IMR-90 (cell line): Measurements from ENCODE around the gene CAMK2B. TPM values are rescaled to one million over a fixed set of nuclear protein-coding genes. Genes with fewer than 3 reads are reported as not detected.

Experiments
- ATAC-seq: fragments of 200-7000 bp; cut with Tn5 transposase; 2 replicates; pipeline ENCODE4 v1.9.1; 2020; ENCODE audit warnings: low read depth, mild to moderate bottlenecking, moderate library complexity
- BruUV-seq: library from RNA; stranded (reverse); fragments of 400-500 nt; replicated peaks from 2 replicates; lab custom pipeline; 2021; lab: Mats Ljungman, UMichigan
- CTCF ChIA-PET: fragments of 300-600 bp; formaldehyde crosslinking; extraction: SDS; loops from one replicate; lab custom pipeline; 2021; ENCODE audit warnings: antibody characterized with exemption; lab: Yijun Ruan, JAX
- POLR2A ChIA-PET: fragments of 300-600 bp; sonication (Branson Sonifier 250); formaldehyde crosslinking; loops from one replicate; lab custom pipeline; 2022; ENCODE audit warnings: antibody characterized with exemption; ENCODE audit not compliant: unreplicated experiment; lab: Charles Lee
- DNase-seq: peaks from one replicate; pipeline ENCODE4 v3.0.0; 2013
- H2AFZ ChIP-seq: replicated peaks from 2 replicates; pipeline ENCODE3; 2013; ENCODE audit warnings: low read length, mild to moderate bottlenecking; ENCODE audit not compliant: poor library complexity
- H2AK5ac ChIP-seq: 2 replicates; pipeline ENCODE4 v1.6.1; 2013; ENCODE audit warnings: low read depth, low read length, inconsistent platforms
- H2AK9ac ChIP-seq: replicated peaks from 2 replicates; pipeline ENCODE3; 2013; ENCODE audit warnings: mild to moderate bottlenecking, low read depth, low read length, moderate library complexity; ENCODE audit not compliant: poor library complexity
- H2BK120ac ChIP-seq: 2 replicates; pipeline ENCODE4 v1.6.1; 2013; ENCODE audit warnings: low read depth, low read length, inconsistent platforms
- H2BK15ac ChIP-seq: 3 replicates; pipeline ENCODE4 v1.6.1; 2013; ENCODE audit warnings: low read depth, low read length, inconsistent platforms
- H2BK20ac ChIP-seq: 2 replicates; pipeline ENCODE4 v1.6.1; 2013; ENCODE audit warnings: low read depth, mild to moderate bottlenecking, inconsistent platforms, low read length, moderate library complexity
- H2BK5ac ChIP-seq: 2 replicates; pipeline ENCODE4 v1.6.1; 2013; ENCODE audit warnings: mild to moderate bottlenecking, low read depth, low read length, inconsistent platforms; ENCODE audit not compliant: poor library complexity, severe bottlenecking
- H3K14ac ChIP-seq: replicated peaks from 2 replicates; pipeline ENCODE4 v1.6.1; 2013; ENCODE audit warnings: low read depth, low read length, inconsistent platforms
- H3K18ac ChIP-seq: 2 replicates; pipeline ENCODE4 v1.6.1; 2013; ENCODE audit warnings: low read depth, low read length, control low read depth
- H3K23ac ChIP-seq: 2 replicates; pipeline ENCODE4 v1.6.1; 2013; ENCODE audit warnings: low read depth, low read length, inconsistent platforms
- H3K27ac ChIP-seq: 2 replicates; pipeline ENCODE4 v1.5.1; 2013; ENCODE audit warnings: mild to moderate bottlenecking, control low read depth, low read length; ENCODE audit not compliant: insufficient read depth
- H3K27me3 ChIP-seq: 2 replicates; pipeline ENCODE4 v1.6.1; 2013; ENCODE audit warnings: low read length; ENCODE audit not compliant: control insufficient read depth, insufficient read depth
- H3K36me3 ChIP-seq: 2 replicates; pipeline ENCODE4 v1.6.1; 2013; ENCODE audit warnings: low read length, mixed read lengths; ENCODE audit not compliant: control insufficient read depth, insufficient read depth
- H3K4ac ChIP-seq: 2 replicates; pipeline ENCODE4 v1.6.1; 2013; ENCODE audit warnings: low read depth, low read length, inconsistent platforms
- H3K4me1 ChIP-seq: 2 replicates; pipeline ENCODE4 v1.6.1; 2013; ENCODE audit warnings: low read length, mixed read lengths; ENCODE audit not compliant: control insufficient read depth, insufficient read depth
- H3K4me2 ChIP-seq: 2 replicates; pipeline ENCODE4 v1.6.1; 2013; ENCODE audit warnings: low read depth, mild to moderate bottlenecking, control low read depth, low read length, moderate library complexity
- H3K4me3 ChIP-seq: 2 replicates; pipeline ENCODE4 v1.5.1; 2013; ENCODE audit warnings: low read depth, mild to moderate bottlenecking, control low read depth, low read length, moderate library complexity; ENCODE audit not compliant: insufficient read depth
- H3K56ac ChIP-seq: 2 replicates; pipeline ENCODE4 v1.6.1; 2013; ENCODE audit warnings: low read length, inconsistent platforms; ENCODE audit not compliant: insufficient read depth; ENCODE audit errors: extremely low read depth
- H3K79me1 ChIP-seq, 2 experiments: 2 replicates each; pipeline ENCODE4 v1.6.1; 2013; ENCODE audit warnings: low read length in 2 of 2, inconsistent platforms in 1 of 2, low read depth in 1 of 2
- H3K9ac ChIP-seq: 2 replicates; pipeline ENCODE4 v1.6.1; 2013; ENCODE audit warnings: low read depth, low read length, control low read depth
- H3K9me1 ChIP-seq: 2 replicates; pipeline ENCODE4 v1.6.1; 2013; ENCODE audit warnings: low read length, inconsistent platforms; ENCODE audit not compliant: insufficient read depth
- H3K9me3 ChIP-seq: 2 replicates; pipeline ENCODE4 v1.6.1; 2013; ENCODE audit warnings: low read length; ENCODE audit not compliant: control insufficient read depth, insufficient read depth
- H4K20me1 ChIP-seq: 2 replicates; pipeline ENCODE4 v1.6.1; 2013; ENCODE audit warnings: low read length, inconsistent platforms; ENCODE audit not compliant: insufficient read depth
- H4K5ac ChIP-seq: 2 replicates; pipeline ENCODE4 v1.6.1; 2013; ENCODE audit warnings: mild to moderate bottlenecking, low read depth, low read length, control low read depth
- H4K8ac ChIP-seq, 2 experiments: 2 replicates each; pipeline ENCODE4 v1.6.1; 2013; ENCODE audit warnings: low read depth in 2 of 2, low read length in 2 of 2, control low read depth in 1 of 2, inconsistent platforms in 1 of 2
- H4K91ac ChIP-seq: 2 replicates; pipeline ENCODE4 v1.6.1; 2013; ENCODE audit warnings: low read depth, low read length, inconsistent platforms; ENCODE audit not compliant: insufficient read depth
- CEBPB ChIP-seq: IDR thresholded peaks from 2 replicates; pipeline ENCODE4 v1.6.1; 2012; ENCODE audit warnings: low read depth, low read length, improper control_type of control experiment
- FOS ChIP-seq: fragments of 150-350 bp; IDR thresholded peaks from 2 replicates; pipeline ENCODE4 v1.6.1; 2016; ENCODE audit warnings: low read depth, low read length
- MAFK ChIP-seq: IDR thresholded peaks from 2 replicates; pipeline ENCODE4 v1.6.1; 2012; ENCODE audit warnings: low read depth, low read length, improper control_type of control experiment
- MAZ ChIP-seq: IDR thresholded peaks from 2 replicates; pipeline ENCODE4 v1.6.1; 2012; ENCODE audit warnings: low read depth, mild to moderate bottlenecking, low read length, improper control_type of control experiment, moderate library complexity, borderline replicate concordance
- RCOR1 ChIP-seq: IDR thresholded peaks from 2 replicates; pipeline ENCODE4 v1.6.1; 2012; ENCODE audit warnings: mild to moderate bottlenecking, low read length, improper control_type of control experiment; ENCODE audit not compliant: insufficient replicate concordance
- RFX5 ChIP-seq: IDR thresholded peaks from 2 replicates; pipeline ENCODE4 v1.8.0; 2012; ENCODE audit warnings: low read depth, mild to moderate bottlenecking, low read length, moderate library complexity
- WGBS, 2 experiments: methylation state at CpG; one replicate each; pipeline versions ENCODE4 v1.1.5 to v1.1.7; 2013; ENCODE audit warnings: missing lambda C conversion rate in 2 of 2; ENCODE audit not compliant: insufficient read length in 1 of 2; ENCODE audit errors: extremely low coverage in 2 of 2; 5-methylcytosine and 5-hydroxymethylcytosine counted together
- dilution Hi-C: fragments of 300-500 bp; cut with HindIII; formaldehyde crosslinking; loops from one replicate; pipeline ENCODE4 v1.14.3; 2018; ENCODE audit warnings: low sequenced_read_pairs; ENCODE audit not compliant: unreplicated experiment
- in situ Hi-C: fragments of 300-500 bp; cut with MboI; formaldehyde crosslinking; loops from 3 replicates; pipeline ENCODE4 v1.14.3; 2019; ENCODE audit warnings: low sequenced_read_pairs, inconsistent platforms, mixed read lengths
- intact Hi-C: fragments of 100-400 bp; cut with micrococcal nuclease; formaldehyde crosslinking; loops from 2 replicates; pipeline ENCODE4 v1.10.0; 2022
- polyA plus RNA-seq, 3 experiments: library from polyadenylated mRNA; depleted of rRNA; stranded (reverse); fragments of >200 nt; gene quantifications; 2 replicates each; pipeline ENCODE4 v1.2.3, GENCODE V29; 2012; ENCODE audit warnings: low replicate concordance in 1 of 3
- total RNA-seq: library from RNA; depleted of rRNA; stranded (reverse); fragments of >200 nt; gene quantifications from 2 replicates; pipeline ENCODE4 v1.2.3, GENCODE V29; 2012
- TF ChIP-seq, protein P1 (sequence below): fragments of 150-350 bp; IDR thresholded peaks from 2 replicates; pipeline ENCODE4 v1.6.1; 2017; ENCODE audit warnings: mild to moderate bottlenecking, antibody characterized with exemption, low read length, low read depth
- TF ChIP-seq, protein P2 (sequence below): conservative IDR thresholded peaks from 2 replicates; pipeline ENCODE4 v1.5.1; 2012; ENCODE audit warnings: mild to moderate bottlenecking, low read depth, low read length, improper control_type of control experiment

The CAMK2B gene
- total and polyA plus RNA-seq, 2 of the 4 experiments (the other 2 are of a cell fraction): 0.18 to 0.36 TPM

DNA sequence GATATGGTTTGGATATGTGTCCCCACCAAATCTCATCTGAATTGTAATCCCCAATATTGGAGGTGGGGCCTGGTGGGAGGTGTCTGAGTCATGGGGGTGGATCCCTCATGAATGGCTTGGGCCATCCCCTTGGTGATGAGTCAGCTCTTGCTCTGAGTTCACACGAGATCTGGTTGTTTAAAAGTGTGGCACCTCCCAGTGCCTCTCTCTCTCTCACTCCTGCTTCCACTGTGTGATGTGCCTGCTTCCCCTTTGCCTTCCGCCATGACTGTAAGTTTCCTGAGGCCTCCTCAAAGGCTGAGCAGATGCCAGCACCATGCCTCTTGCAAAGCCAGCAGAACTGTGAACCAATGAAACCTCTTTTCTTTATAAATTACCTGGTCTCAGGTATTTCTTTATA, 131.3 kb downstream of the CAMK2B start:
- Histone ChIP-seq H3K14ac (no peak overlapping the region), H3K18ac (no peak overlapping the region), H2AK9ac (no peak overlapping the region), H2BK120ac (no peak overlapping the region), H4K91ac (no peak overlapping the region), H3K9me1 (no peaks in the 10 kb centered on the region), H3K27me3 (peaks cover 17% of the 10 kb centered on the region), H3K4me1 (no peaks in the 10 kb centered on the region), H2AFZ (peak overlapping the region; percentile 40), H2AK5ac (no peak overlapping the region), H3K4me3 (no peak overlapping the region), H3K56ac (no peak overlapping the region), H2BK5ac (no peak overlapping the region), H3K36me3 (no peaks in the 10 kb centered on the region), H4K8ac (no peak overlapping the region), H3K9ac (no peak overlapping the region), H3K79me1 (no peaks in the 10 kb centered on the region), H2BK20ac (no peak overlapping the region), H4K5ac (no peak overlapping the region), H2BK15ac (no peak overlapping the region), H3K4ac (no peak overlapping the region), H3K9me3 (no peaks in the 10 kb centered on the region), H3K23ac (no peak overlapping the region), H4K20me1 (no peaks in the 10 kb centered on the region), H3K27ac (no peak overlapping the region), H3K4me2 (no peak overlapping the region)
- DNase-seq (peak; percentile 33), ATAC-seq (no peak)
- intact Hi-C loops (no loop called here), dilution Hi-C loops (no loop called here), in situ Hi-C loops (loop anchor here (10.0 kb wide), 1 partner anchor 69 kb away; the partner anchor contains the start of gene POLD2)
- no CpG with 5 or more reads among the region's 2 CpGs for WGBS, 2 experiments
- no TSS peak for BruUV-seq
- ChIA-PET POLR2A (no interaction called here), CTCF (no interaction called here)
- TF ChIP-seq, protein P1, sequence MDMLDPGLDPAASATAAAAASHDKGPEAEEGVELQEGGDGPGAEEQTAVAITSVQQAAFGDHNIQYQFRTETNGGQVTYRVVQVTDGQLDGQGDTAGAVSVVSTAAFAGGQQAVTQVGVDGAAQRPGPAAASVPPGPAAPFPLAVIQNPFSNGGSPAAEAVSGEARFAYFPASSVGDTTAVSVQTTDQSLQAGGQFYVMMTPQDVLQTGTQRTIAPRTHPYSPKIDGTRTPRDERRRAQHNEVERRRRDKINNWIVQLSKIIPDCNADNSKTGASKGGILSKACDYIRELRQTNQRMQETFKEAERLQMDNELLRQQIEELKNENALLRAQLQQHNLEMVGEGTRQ: no peak
- TF ChIP-seq CEBPB (no peak), MAFK (0 out of 2 replicates have a peak, but pooled peaks have one; percentile 5), RCOR1 (no peak), FOS (0 out of 2 replicates have a peak, but pooled peaks have one; percentile 19), MAZ (no peak), RFX5 (no peak)
- TF ChIP-seq, protein P2, sequence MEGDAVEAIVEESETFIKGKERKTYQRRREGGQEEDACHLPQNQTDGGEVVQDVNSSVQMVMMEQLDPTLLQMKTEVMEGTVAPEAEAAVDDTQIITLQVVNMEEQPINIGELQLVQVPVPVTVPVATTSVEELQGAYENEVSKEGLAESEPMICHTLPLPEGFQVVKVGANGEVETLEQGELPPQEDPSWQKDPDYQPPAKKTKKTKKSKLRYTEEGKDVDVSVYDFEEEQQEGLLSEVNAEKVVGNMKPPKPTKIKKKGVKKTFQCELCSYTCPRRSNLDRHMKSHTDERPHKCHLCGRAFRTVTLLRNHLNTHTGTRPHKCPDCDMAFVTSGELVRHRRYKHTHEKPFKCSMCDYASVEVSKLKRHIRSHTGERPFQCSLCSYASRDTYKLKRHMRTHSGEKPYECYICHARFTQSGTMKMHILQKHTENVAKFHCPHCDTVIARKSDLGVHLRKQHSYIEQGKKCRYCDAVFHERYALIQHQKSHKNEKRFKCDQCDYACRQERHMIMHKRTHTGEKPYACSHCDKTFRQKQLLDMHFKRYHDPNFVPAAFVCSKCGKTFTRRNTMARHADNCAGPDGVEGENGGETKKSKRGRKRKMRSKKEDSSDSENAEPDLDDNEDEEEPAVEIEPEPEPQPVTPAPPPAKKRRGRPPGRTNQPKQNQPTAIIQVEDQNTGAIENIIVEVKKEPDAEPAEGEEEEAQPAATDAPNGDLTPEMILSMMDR: no peak
